Neuron (in vitro differentiated cells): ENCODE results near the gene KCNJ6.
"Not testable (repeated sequence)": the region's sequence is repeated elsewhere in the genome, so short reads cannot be mapped to it uniquely, and the experiment has no call there.

Source experiments
- H2AFZ ChIP-seq: one replicate; pipeline ENCODE4 v1.6.1; 2013; ENCODE audit warnings: low read depth, mild to moderate bottlenecking, inconsistent platforms, low read length, moderate library complexity
- H3K27me3 ChIP-seq: one replicate; pipeline ENCODE4 v1.6.1; 2013; ENCODE audit warnings: low read length; ENCODE audit not compliant: insufficient read depth
- H3K36me3 ChIP-seq: one replicate; pipeline ENCODE4 v1.6.1; 2013; ENCODE audit warnings: low read length; ENCODE audit not compliant: insufficient read depth
- H3K4me1 ChIP-seq: one replicate; pipeline ENCODE4 v1.6.1; 2013; ENCODE audit warnings: low read length; ENCODE audit not compliant: insufficient read depth
- H3K4me3 ChIP-seq: 2 replicates; pipeline ENCODE4 v1.5.1; 2013; ENCODE audit warnings: mild to moderate bottlenecking, low read length, moderate library complexity
- H3K9me3 ChIP-seq: one replicate; pipeline ENCODE4 v1.6.1; 2013; ENCODE audit warnings: low read length

The KCNJ6 gene

DNA sequence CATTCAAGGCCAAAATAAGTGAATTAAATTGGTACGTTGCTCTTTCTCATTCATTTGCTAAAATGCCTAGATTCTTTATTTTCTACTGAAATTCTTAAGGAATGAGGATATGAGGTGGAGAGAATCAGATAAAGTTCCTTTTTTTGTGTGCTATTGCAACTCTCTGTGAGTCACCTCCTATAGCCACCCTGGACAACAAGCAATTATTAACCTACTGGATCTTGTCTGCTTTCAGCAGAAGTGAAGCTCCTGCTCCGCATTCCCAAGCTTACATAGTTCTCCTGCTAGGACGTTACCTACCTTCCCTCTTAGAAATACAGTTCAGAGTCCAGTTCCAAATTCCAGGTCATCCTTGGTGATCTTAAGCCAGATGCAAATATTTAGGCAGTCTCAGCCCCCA, 4.8 kb upstream of the KCNJ6 start:
- H3K36me3 ChIP-seq = no peaks in the 10 kb centered on the region
- peaks cover 6% of the 10 kb centered on the region for H3K27me3 ChIP-seq
- no peaks in the 10 kb centered on the region for H3K9me3 ChIP-seq
- H2AFZ ChIP-seq = no peak overlapping the region
- no peak overlapping the region for H3K4me3 ChIP-seq
- H3K4me1 ChIP-seq = peaks cover 7% of the 10 kb centered on the region

DNA sequence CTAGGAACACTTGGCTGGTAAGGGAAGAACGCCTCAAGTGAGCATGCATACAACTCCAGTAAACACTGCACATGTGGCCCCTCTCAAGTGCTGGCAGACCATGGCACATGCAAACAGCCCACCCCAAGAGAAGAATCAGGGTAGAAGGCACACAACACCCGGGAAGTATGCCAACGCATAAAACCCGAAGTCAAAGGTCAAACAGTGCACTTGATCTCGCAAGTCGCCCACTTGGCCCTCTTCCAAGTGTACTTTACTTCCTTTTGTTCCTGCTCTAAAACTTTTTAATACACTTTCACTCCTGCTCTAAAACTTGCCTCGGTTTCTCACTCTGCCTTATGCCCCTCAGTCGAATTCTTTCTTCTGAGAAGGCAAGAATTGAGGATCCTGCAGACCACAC, 4.0 kb upstream of the KCNJ6 start:
- H3K9me3 ChIP-seq, H3K36me3 ChIP-seq, H2AFZ ChIP-seq, H3K4me3 ChIP-seq: not testable (repeated sequence)
- peaks cover 15% of the 10 kb centered on the region for H3K4me1 ChIP-seq
- H3K27me3 ChIP-seq = peaks cover 11% of the 10 kb centered on the region

GRCh38 chr21:37917612-37918011, 1.4 kb upstream of the KCNJ6 start:
- peaks cover 15% of the 10 kb centered on the region for H3K27me3 ChIP-seq
- no peak overlapping the region for H3K4me3 ChIP-seq

DNA sequence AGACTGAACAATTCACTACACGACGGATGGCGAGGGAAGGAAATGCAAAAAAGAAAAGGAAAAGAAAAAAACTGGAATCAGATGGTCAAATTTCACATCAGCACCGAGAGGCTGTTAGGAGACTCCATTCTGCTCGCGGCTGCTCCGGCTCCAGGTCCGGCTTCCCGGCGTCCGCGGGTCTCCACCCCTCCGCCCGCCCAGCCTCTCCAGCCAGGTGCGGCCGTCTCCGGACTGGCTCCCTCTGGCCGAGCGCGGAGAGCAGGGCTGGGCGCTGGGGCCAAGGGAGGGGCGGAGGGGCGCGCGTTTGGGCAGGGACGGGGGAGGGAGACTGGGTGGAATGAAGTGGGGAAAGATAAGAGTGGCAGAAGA, 332 bp downstream of the KCNJ6 start:
- no peaks in the 10 kb centered on the region for H3K9me3 ChIP-seq
- H3K4me3 ChIP-seq = peak overlapping the region; percentile 44
- peak overlapping the region; percentile 79 for H2AFZ ChIP-seq
- H3K36me3 ChIP-seq = no peaks in the 10 kb centered on the region
- H3K4me1 ChIP-seq = peaks cover 31% of the 10 kb centered on the region
- peaks cover 15% of the 10 kb centered on the region for H3K27me3 ChIP-seq

More at GRCh38 chr21:37917612-37918011, 1.4 kb upstream of the KCNJ6 start:
- Histone ChIP-seq H3K36me3 (no peaks in the 10 kb centered on the region), H3K9me3 (no peaks in the 10 kb centered on the region), H3K4me1 (peaks cover 31% of the 10 kb centered on the region), H2AFZ (no peak overlapping the region)

- peaks cover 15% of the 10 kb centered on the region for H3K27me3 ChIP-seq
Measured at GRCh38 chr21:37915497-37915911, 753 bp downstream of the KCNJ6 start.

GRCh38 chr21:37912616-37913015, 3.6 kb downstream of the KCNJ6 start:
- Histone ChIP-seq H3K4me1 (peaks cover 31% of the 10 kb centered on the region), H3K36me3 (no peaks in the 10 kb centered on the region), H3K4me3 (no peak overlapping the region), H3K27me3 (peaks cover 9% of the 10 kb centered on the region), H3K9me3 (no peaks in the 10 kb centered on the region), H2AFZ (no peak overlapping the region)

More at GRCh38 chr21:37915497-37915911, 753 bp downstream of the KCNJ6 start:
- peaks cover 31% of the 10 kb centered on the region for H3K4me1 ChIP-seq
- H2AFZ ChIP-seq = peak overlapping the region; percentile 79
- peak overlapping the region; percentile 44 for H3K4me3 ChIP-seq
- no peaks in the 10 kb centered on the region for H3K36me3 ChIP-seq
- H3K9me3 ChIP-seq = no peaks in the 10 kb centered on the region

- no peak overlapping the region for H3K4me3 ChIP-seq
- H3K4me1 ChIP-seq = peaks cover 12% of the 10 kb centered on the region
- no peak overlapping the region for H2AFZ ChIP-seq
- no peaks in the 10 kb centered on the region for H3K9me3 ChIP-seq
- H3K36me3 ChIP-seq = no peaks in the 10 kb centered on the region
- peaks cover under 1% of the 10 kb centered on the region for H3K27me3 ChIP-seq
Measured at GRCh38 chr21:37909936-37910335, 6.3 kb downstream of the KCNJ6 start.

DNA sequence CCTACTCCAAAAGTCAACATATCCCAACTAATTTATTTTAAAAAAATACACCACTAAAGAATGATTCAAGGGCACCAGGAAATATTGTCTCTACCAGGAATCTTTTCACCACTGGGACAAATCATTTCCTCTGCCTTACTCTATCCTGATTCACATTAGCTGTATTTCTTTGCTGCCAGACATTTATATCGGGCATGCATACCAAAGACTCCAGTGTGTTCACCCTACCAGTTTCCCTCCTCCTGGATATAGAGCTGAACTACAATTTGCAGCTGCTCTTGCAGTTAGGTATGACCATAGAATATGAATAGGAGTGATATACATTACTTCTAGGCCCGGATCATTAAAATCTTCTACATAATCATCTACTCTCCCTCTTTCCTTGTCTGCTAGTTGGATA, 7.6 kb downstream of the KCNJ6 start:
- Histone ChIP-seq H3K4me3 (no peak overlapping the region), H3K36me3 (no peaks in the 10 kb centered on the region), H3K27me3 (no peaks in the 10 kb centered on the region)

GRCh38 chr21:37907076-37907475, 9.2 kb downstream of the KCNJ6 start:
- no peak overlapping the region for H2AFZ ChIP-seq
- H3K36me3 ChIP-seq = no peaks in the 10 kb centered on the region
- no peaks in the 10 kb centered on the region for H3K4me1 ChIP-seq
- H3K27me3 ChIP-seq = no peaks in the 10 kb centered on the region
- H3K9me3 ChIP-seq = no peaks in the 10 kb centered on the region
- no peak overlapping the region for H3K4me3 ChIP-seq

More for the DNA sequence above, 7.6 kb downstream of the KCNJ6 start:
- no peaks in the 10 kb centered on the region for H3K9me3 ChIP-seq
- no peak overlapping the region for H2AFZ ChIP-seq
- no peaks in the 10 kb centered on the region for H3K4me1 ChIP-seq

- no peaks in the 10 kb centered on the region for H3K9me3 ChIP-seq
- no peaks in the 10 kb centered on the region for H3K36me3 ChIP-seq
- H3K4me1 ChIP-seq = no peaks in the 10 kb centered on the region
- H2AFZ ChIP-seq = no peak overlapping the region
- no peaks in the 10 kb centered on the region for H3K27me3 ChIP-seq
- H3K4me3 ChIP-seq = no peak overlapping the region
Measured at GRCh38 chr21:37905291-37905690, 11.0 kb downstream of the KCNJ6 start.

DNA sequence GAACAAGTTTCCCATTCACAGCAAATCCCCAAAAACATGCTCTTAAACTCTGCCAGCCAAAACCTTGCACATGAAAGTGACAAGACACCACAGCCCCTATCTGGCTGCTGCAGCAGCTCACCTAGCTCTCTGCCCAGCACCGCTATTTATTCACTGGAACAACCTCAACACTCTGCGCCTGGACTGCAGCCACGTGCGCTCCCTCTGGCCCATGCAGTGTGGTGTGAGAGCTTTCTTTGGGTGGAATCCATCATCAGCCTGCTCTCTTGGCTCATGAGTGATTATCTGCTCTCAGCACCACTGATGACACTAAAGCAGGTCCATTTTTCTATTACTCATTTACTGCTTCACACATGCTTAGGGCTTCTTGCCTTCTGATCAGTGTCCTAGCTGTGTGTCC, 11.4 kb downstream of the KCNJ6 start:
- Histone ChIP-seq H3K9me3 (no peaks in the 10 kb centered on the region), H3K36me3 (no peaks in the 10 kb centered on the region), H3K4me1 (no peaks in the 10 kb centered on the region), H2AFZ (no peak overlapping the region), H3K4me3 (no peak overlapping the region), H3K27me3 (no peaks in the 10 kb centered on the region)

DNA sequence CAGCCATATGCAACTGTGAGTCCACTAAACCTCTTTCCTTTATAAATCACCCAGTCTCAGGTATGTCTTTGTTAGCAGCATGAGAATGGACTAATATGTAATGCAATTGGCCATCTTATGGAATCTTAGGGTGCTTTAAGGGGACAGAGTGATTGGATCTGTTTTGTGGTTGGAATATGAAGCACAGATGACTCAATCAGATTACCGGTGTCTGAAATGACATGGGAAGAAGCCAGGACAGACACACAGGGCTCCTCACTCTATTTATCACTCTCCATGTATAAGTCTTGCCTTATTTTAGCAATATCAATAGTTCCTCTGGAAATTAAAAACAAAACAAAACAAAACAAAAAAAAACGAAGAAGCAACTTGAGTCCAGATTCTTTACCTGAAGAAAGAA, 12.9 kb downstream of the KCNJ6 start:
- Histone ChIP-seq H3K4me1 (no peaks in the 10 kb centered on the region), H2AFZ (no peak overlapping the region), H3K27me3 (no peaks in the 10 kb centered on the region), H3K36me3 (no peaks in the 10 kb centered on the region), H3K9me3 (no peaks in the 10 kb centered on the region), H3K4me3 (no peak overlapping the region)

DNA sequence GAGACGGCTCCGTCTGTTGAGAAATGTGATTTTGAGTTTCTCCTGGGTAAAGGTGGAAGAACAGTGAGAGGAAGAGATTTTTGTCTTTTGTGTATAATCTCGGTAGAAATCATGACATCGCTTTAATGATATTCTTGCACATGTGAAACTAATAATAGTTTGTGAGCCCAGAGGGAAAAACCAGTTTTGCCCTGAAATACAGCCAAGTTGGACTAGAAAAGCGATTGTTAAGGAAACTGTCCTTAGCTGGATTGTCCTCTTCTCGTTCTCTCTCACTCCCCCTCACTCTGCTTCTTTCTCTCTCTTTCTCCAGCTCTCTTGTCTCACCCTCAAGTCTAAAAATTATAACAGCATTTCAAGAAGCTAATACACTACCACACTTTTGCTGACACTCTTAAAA, 17.1 kb downstream of the KCNJ6 start:
- Histone ChIP-seq H3K36me3 (no peaks in the 10 kb centered on the region), H3K9me3 (no peaks in the 10 kb centered on the region), H3K27me3 (no peaks in the 10 kb centered on the region), H3K4me1 (no peaks in the 10 kb centered on the region), H3K4me3 (no peak overlapping the region), H2AFZ (no peak overlapping the region)

DNA sequence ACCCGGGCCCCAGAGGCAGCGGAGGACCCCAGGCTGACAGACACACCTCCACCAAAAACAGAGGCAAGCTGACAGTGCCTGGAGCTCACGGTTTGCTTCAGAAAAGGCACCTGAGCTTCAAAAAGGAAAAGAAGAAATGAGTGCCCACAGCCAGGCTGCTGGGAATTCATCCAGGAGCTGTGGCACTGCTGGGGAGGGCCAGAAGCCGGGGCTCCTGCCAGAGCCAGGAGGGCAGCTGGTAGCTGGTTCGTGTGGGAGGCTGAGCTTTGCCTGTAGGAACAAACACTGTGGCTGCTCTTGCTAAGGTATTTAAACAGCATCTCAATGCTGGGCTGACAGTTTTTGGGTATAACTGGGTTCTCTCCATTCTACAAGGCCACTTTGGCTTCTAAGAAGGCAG, 19.5 kb downstream of the KCNJ6 start:
- Histone ChIP-seq H3K9me3 (no peaks in the 10 kb centered on the region), H3K36me3 (no peaks in the 10 kb centered on the region), H3K27me3 (no peaks in the 10 kb centered on the region), H3K4me3 (no peak overlapping the region), H2AFZ (no peak overlapping the region), H3K4me1 (peaks cover 6% of the 10 kb centered on the region)
